ENCODE measurements around the gene HIC1. TPM values are rescaled to one million over a fixed set of nuclear protein-coding genes. Genes with fewer than 3 reads are reported as not detected.

The HIC1 gene
- total and polyA plus RNA-seq, 2 of the 4 experiments (the other 2 are of a cell fraction) = 10.4 to 23.0 TPM

DNA sequence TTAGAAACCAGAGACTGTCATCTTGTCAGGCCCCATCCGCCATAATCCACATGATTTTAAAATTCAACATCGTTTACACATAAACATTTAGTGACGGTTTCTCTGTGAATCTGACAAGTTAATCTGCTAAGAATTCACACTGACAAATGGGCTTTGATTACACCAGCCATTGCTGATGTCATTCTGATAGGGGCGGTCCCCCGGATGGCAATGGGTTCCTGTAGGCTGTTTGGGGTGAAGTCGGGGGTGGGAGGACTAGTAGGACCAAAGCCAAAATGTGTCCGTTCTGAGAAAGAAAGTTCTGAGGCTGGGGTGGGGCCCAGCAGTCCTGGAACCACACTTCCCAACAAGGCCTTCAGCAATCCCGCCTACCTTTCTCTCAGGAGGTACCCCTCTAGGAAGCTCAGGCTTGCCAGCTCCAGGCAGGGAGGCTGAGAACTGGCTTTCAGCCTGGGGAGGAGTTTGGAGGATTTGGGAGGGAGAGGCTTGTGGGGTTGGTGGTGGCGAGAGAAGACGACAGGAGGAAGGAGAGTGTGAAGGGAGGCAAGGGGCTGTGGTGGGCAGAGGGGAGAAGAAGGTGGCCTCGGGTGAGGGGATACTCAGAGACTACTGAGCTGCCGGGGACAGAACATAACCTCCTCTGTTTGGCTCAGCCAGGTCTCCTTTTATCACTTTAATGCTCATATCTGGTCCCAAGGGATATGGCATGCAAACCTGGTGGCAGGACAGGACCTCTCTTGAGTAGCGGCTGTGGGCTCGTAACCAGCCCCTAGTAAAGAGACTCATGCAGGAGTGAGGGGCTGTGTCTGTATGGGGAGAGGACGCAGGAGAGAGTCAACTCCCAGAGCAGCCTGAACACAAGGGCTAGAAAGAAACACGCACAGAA lies 8.6 kb downstream of the HIC1 start:
- Histone ChIP-seq H2BK120ac (ENCODE audit: low read depth, low read length) (peak overlapping the region; percentile 99), H4K8ac (ENCODE audit: low read depth in 2 of 2, low read length in 2 of 2) (peak overlapping the region; percentile 60 to 84; a peak in 3 of 4 replicates), H3K23ac (ENCODE audit: low read depth, low read length) (peak overlapping the region; percentile 73), H4K91ac (ENCODE audit: insufficient read depth, low read depth, low read length) (peak overlapping the region; percentile 90), H3K79me1 (ENCODE audit: low read depth in 1 of 2, low read length in 2 of 2) (peaks cover 29 to 88% of the 10 kb centered on the region in 2 experiments), H3K27ac (ENCODE audit: insufficient read depth, low read length) (peak overlapping the region; percentile 85), H4K5ac (ENCODE audit: low read depth, low read length) (peak overlapping the region; percentile 88), H2AFZ (replicated peaks; ENCODE audit: low read length, poor library complexity) (no peak overlapping the region), H2BK5ac (ENCODE audit: low read depth, low read length, poor library complexity, severe bottlenecking) (peak overlapping the region; percentile 95), H3K14ac (replicated peaks; ENCODE audit: low read depth, low read length) (peak overlapping the region; percentile 85), H2AK9ac (replicated peaks; ENCODE audit: low read depth, low read length, poor library complexity) (no peak overlapping the region), H2AK5ac (ENCODE audit: low read depth, low read length) (peak overlapping the region; percentile 95), H3K18ac (ENCODE audit: low read depth, low read length) (peak overlapping the region; percentile 94), H3K56ac (ENCODE audit: extremely low read depth, insufficient read depth, low read length) (peak overlapping the region; percentile 40; the same call in 1 of the 2 replicates), H3K4me2 (ENCODE audit: low read depth, low read length) (no peak overlapping the region), H3K27me3 (ENCODE audit: control insufficient read depth, insufficient read depth, low read length) (no peaks in the 10 kb centered on the region), H3K4ac (ENCODE audit: low read depth, low read length) (peak overlapping the region; percentile 90), H3K9me3 (ENCODE audit: control insufficient read depth, insufficient read depth, low read length) (no peaks in the 10 kb centered on the region), H3K9ac (ENCODE audit: low read depth, low read length) (peak overlapping the region; percentile 41; the same call in 1 of the 2 replicates), H2BK20ac (ENCODE audit: low read depth, low read length) (no peak overlapping the region; the same call in 1 of the 2 replicates), H4K20me1 (ENCODE audit: insufficient read depth, low read length) (peaks cover 6% of the 10 kb centered on the region; the same call in 1 of the 2 replicates), H3K36me3 (ENCODE audit: control insufficient read depth, insufficient read depth, low read length) (peaks cover 56% of the 10 kb centered on the region), H3K9me1 (ENCODE audit: insufficient read depth, low read length) (peaks cover 41% of the 10 kb centered on the region), H3K4me3 (ENCODE audit: insufficient read depth, low read depth, low read length) (no peak overlapping the region), H2BK15ac (ENCODE audit: low read depth, low read length) (0 out of 3 replicates have a peak overlapping the region, but pooled peaks have one; percentile 72), H3K4me1 (ENCODE audit: control insufficient read depth, insufficient read depth, low read length) (peaks cover 76% of the 10 kb centered on the region)
- dilution Hi-C loops (cut with HindIII; ENCODE audit: low sequenced_read_pairs, unreplicated experiment) = no loop called here
- intact Hi-C loops (cut with micrococcal nuclease) = no loop called here
- ATAC-seq (ENCODE audit: low read depth) (no peak), DNase-seq (peak; percentile 72)
- whole genome bisulfite sequencing, 2 experiments (ENCODE audit: extremely low coverage in 2 of 2, insufficient read length in 1 of 2) = 86% methylated on average over 6 of the region's 16 CpGs; no CpG with 5 or more reads in 1 of the 2 experiments
- POLR2A ChIA-PET (ENCODE audit: unreplicated experiment) = interaction anchor here (0.9 kb wide), 1 partner anchor 28 kb away, joined by 5 read pairs; no protein-coding TSS in a partner anchor
- in situ Hi-C loops (cut with MboI; ENCODE audit: low sequenced_read_pairs) = loop anchor here (10.0 kb wide), 1 partner anchor 111 kb away; no protein-coding TSS in a partner anchor
- CTCF ChIA-PET = interaction anchor here (0.7 kb wide), 1 partner anchor 181 kb away, joined by 3 read pairs; no protein-coding TSS in a partner anchor
- BruUV-seq (replicated peaks) = no TSS peak
- TF ChIP-seq POLR2A (IDR thresholded peaks at IDR 0.05; ENCODE audit: low read depth, low read length) (peak; percentile 57; the same call in 1 of the 2 replicates), RAD21 (IDR thresholded peaks at IDR 0.05; ENCODE audit: low read length) (no peak)
